DND-41 (cell line): Measurements from ENCODE around the gene CACNB4.

Source experiments
- ATAC-seq: fragments of 200-7000 bp; cut with Tn5 transposase; 3 replicates; pipeline ENCODE4 v1.9.1; 2021; ENCODE audit warnings: low read depth; ENCODE audit not compliant: insufficient read depth
- DNase-seq: peaks from one replicate; pipeline ENCODE4 v3.0.0-alpha.2; 2020
- H2AFZ ChIP-seq: 2 replicates; pipeline ENCODE4 v1.6.0; 2012; ENCODE audit warnings: low read depth, low read length
- H3K27ac ChIP-seq: 2 replicates; pipeline ENCODE4 v1.5.1; 2012; ENCODE audit warnings: low read length, inconsistent platforms
- H3K27me3 ChIP-seq: fragments of 200-600 bp; sonication (generic); 2 replicates; pipeline ENCODE4 v1.6.0; 2012; ENCODE audit warnings: low read length, mild to moderate bottlenecking, inconsistent platforms; ENCODE audit not compliant: insufficient read depth, poor library complexity
- H3K36me3 ChIP-seq: 2 replicates; pipeline ENCODE4 v1.5.1; 2012; ENCODE audit warnings: low read length, inconsistent platforms; ENCODE audit not compliant: insufficient read depth
- H3K4me1 ChIP-seq: 2 replicates; pipeline ENCODE4 v1.5.1; 2012; ENCODE audit warnings: mild to moderate bottlenecking, low read length; ENCODE audit not compliant: insufficient read depth
- H3K4me2 ChIP-seq: 2 replicates; pipeline ENCODE4 v1.6.0; 2012; ENCODE audit warnings: mild to moderate bottlenecking, moderate library complexity, low read length, inconsistent platforms; ENCODE audit not compliant: insufficient read depth
- H3K4me3 ChIP-seq, 2 experiments: fragments of 200-600 bp in 1 of 2; shearing (Covaris generic) in 1 of 2; 2 replicates each; pipeline ENCODE4 v1.5.1; 2012 to 2016; ENCODE audit warnings: inconsistent platforms in 2 of 2, low read length in 2 of 2, mild to moderate bottlenecking in 2 of 2, low read depth in 1 of 2, moderate library complexity in 1 of 2
- H3K79me2 ChIP-seq: 2 replicates; pipeline ENCODE4 v1.6.0; 2012; ENCODE audit warnings: low read length, inconsistent platforms; ENCODE audit not compliant: insufficient read depth
- H3K9ac ChIP-seq: 2 replicates; pipeline ENCODE4 v1.6.0; 2012; ENCODE audit warnings: low read depth, mild to moderate bottlenecking, inconsistent platforms, low read length, moderate library complexity
- H3K9me3 ChIP-seq: 2 replicates; pipeline ENCODE4 v1.5.1; 2012; ENCODE audit warnings: low read length, moderate library complexity, mild to moderate bottlenecking, inconsistent platforms; ENCODE audit not compliant: insufficient read depth, severe bottlenecking
- H4K20me1 ChIP-seq: 2 replicates; pipeline ENCODE4 v1.6.0; 2012; ENCODE audit warnings: low read length; ENCODE audit not compliant: insufficient read depth
- EZH2 ChIP-seq: IDR thresholded peaks from 3 replicates; pipeline ENCODE4 v1.6.1; 2012; ENCODE audit warnings: borderline replicate concordance, low read depth, mild to moderate bottlenecking, moderate library complexity, low read length, inconsistent platforms; ENCODE audit not compliant: severe bottlenecking
- TF ChIP-seq, protein P1 (sequence below): IDR thresholded peaks from 2 replicates; pipeline ENCODE4 v1.5.1; 2012; ENCODE audit warnings: borderline replicate concordance, low read length, moderate library complexity, mild to moderate bottlenecking; ENCODE audit not compliant: poor library complexity, severe bottlenecking; ENCODE audit errors: extremely low read depth

CACNB4 gene

DNA sequence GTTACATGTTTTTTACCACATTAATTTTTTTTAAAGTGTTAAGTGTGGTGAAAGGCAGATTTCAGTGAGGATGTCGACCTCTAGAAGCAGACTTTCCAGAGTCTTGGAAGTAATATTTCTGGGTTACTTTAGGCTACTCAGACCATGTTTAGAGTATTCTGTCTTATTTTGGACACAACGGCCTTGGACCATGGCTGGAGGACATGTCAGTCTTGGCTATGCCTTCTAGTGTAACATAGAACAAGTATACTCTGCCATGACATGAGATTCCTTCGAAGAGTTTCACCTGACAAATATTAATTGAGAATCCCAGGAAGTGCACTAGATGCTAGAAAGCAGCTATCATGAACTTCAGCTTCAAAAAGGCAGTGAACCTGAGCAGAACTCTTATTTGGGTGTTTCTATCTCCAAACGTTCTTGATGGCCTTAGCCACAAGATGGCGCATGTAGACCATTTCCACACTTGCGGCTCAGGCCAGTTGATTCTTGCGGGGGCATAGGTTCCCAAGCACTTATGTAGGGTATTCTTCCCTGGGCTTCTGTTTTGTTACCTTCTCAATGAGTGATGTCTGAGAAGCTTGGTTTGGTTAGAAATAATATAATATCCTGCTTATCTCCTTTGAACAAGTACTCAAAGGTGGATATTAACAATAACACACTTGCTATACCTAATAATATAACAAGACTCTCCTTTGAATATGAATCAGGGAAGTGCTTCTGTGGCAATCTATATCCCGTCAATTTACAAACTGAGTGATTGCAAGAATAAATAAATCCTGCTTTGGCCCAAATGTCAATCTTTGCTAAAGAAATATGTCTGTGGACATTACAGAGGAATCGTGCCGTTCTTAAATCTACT lies 62.0 kb downstream of the CACNB4 start:
- H3K4me1 ChIP-seq: no peaks in the 10 kb centered on the region
- no peak overlapping the region for H3K9ac ChIP-seq
- H2AFZ ChIP-seq: no peak overlapping the region
- H3K4me3 ChIP-seq: no peak overlapping the region
- no peaks in the 10 kb centered on the region for H3K27me3 ChIP-seq
- TF ChIP-seq, protein P1, sequence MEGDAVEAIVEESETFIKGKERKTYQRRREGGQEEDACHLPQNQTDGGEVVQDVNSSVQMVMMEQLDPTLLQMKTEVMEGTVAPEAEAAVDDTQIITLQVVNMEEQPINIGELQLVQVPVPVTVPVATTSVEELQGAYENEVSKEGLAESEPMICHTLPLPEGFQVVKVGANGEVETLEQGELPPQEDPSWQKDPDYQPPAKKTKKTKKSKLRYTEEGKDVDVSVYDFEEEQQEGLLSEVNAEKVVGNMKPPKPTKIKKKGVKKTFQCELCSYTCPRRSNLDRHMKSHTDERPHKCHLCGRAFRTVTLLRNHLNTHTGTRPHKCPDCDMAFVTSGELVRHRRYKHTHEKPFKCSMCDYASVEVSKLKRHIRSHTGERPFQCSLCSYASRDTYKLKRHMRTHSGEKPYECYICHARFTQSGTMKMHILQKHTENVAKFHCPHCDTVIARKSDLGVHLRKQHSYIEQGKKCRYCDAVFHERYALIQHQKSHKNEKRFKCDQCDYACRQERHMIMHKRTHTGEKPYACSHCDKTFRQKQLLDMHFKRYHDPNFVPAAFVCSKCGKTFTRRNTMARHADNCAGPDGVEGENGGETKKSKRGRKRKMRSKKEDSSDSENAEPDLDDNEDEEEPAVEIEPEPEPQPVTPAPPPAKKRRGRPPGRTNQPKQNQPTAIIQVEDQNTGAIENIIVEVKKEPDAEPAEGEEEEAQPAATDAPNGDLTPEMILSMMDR: peak; percentile 85
- no peak for TF ChIP-seq EZH2
- DNase-seq (peak; percentile 63), ATAC-seq (peak; percentile 90)
- no peaks in the 10 kb centered on the region for H3K36me3 ChIP-seq
- no peak overlapping the region for H3K4me2 ChIP-seq
- H4K20me1 ChIP-seq: no peaks in the 10 kb centered on the region
- no peaks in the 10 kb centered on the region for H3K79me2 ChIP-seq
- no peak overlapping the region for H3K27ac ChIP-seq
- no peaks in the 10 kb centered on the region for H3K9me3 ChIP-seq

DNA sequence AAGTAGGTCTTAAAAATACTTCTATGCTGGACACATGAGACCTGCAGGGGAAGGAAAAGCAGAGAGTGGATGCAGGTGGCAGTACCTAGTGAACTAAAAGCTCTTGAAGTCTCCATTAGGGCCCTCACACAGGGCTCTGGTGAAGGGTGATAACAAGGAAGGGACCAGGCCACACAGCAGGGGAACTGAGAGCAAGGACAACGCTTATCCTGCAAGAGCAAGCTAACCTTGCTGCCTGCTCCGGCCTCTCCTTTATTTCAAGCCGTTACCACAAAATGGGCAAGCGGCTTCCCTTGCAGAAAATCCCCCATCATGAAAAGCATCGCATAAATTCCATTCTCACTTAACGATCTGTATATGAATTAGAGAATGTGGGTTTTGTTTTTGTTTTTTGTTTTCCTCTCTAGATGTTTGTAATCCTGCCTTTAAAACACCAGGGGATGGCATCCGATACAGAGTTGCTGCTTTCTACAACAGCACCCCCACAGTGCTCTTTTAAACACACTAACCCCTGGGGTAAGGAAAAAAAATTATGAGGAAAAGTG lies 64.5 kb downstream of the CACNB4 start:
- no peaks in the 10 kb centered on the region for H3K4me1 ChIP-seq
- no peak overlapping the region for H3K4me3 ChIP-seq
- H3K27ac ChIP-seq: no peak overlapping the region
- no peak overlapping the region for H3K4me2 ChIP-seq
- no peaks in the 10 kb centered on the region for H4K20me1 ChIP-seq
- H3K9me3 ChIP-seq: no peaks in the 10 kb centered on the region
- no peak overlapping the region for H3K9ac ChIP-seq
- no peak for TF ChIP-seq EZH2
- TF ChIP-seq, protein P1: no peak
- DNase-seq: no peak
- no peak for ATAC-seq
- H2AFZ ChIP-seq: no peak overlapping the region
- no peaks in the 10 kb centered on the region for H3K79me2 ChIP-seq
- no peaks in the 10 kb centered on the region for H3K27me3 ChIP-seq
- no peaks in the 10 kb centered on the region for H3K36me3 ChIP-seq

DNA sequence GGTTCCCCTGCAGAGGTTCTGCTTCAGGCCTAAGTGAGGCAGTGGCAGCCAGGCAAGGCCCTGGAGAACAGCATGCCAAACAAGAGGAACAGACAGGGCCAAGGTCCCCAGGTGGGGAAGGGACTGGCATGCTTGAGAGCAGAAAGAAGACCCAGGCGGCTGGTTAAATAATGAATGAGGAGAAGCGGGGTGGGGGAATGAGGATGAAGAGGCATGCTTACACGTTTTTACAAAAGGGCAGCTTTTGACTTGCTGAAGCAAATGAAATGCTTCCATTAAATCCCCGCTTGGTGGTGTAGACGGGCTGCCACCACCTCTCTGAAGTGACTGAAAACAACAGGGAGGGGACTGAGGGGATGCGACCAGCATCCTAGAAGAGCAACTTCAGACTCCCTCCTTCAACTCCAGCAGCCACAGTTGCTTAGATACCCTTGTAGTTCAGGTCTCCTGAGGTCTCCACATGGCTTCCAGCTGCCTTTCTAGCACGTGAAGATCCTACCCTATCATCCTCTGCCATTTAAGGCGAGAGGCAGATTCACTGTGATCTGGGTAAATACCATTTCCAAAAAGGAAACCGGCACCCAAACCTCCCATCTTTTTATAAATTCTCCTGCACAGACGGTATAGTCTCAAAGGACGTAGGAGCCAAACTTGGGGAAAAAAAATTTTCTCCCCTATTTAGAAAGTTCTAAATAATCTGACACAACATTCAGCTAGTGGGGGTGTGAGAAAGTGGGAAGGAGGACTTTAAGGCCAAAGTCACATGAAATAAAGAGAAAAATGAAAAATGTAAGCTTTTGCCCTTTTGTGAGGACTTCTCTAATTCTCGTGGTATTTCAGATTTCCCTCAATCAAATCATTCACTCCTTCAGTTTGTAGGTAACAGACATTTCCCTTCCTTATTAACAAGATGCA lies 65.6 kb downstream of the CACNB4 start:
- DNase-seq (no peak), ATAC-seq (no peak)
- Histone ChIP-seq H3K9ac (no peak overlapping the region), H3K4me3 (no peak overlapping the region), H3K27me3 (no peaks in the 10 kb centered on the region), H3K4me2 (no peak overlapping the region), H3K4me1 (no peaks in the 10 kb centered on the region), H3K36me3 (no peaks in the 10 kb centered on the region), H2AFZ (no peak overlapping the region), H3K9me3 (no peaks in the 10 kb centered on the region), H4K20me1 (no peaks in the 10 kb centered on the region), H3K27ac (no peak overlapping the region), H3K79me2 (no peaks in the 10 kb centered on the region)
- TF ChIP-seq EZH2: no peak
- TF ChIP-seq, protein P1: no peak
